B cell (primary cell): Measurements from ENCODE around the gene URB1. TPM values are rescaled to one million over a fixed set of nuclear protein-coding genes. Genes with fewer than 3 reads are reported as not detected.

Experiments
- ATAC-seq: fragments of 200-7000 bp; cut with Tn5 transposase; one replicate; pipeline ENCODE4 v1.10.0; 2021; ENCODE audit warnings: low read depth, mild to moderate bottlenecking, moderate number of reproducible peaks, moderate library complexity
- CTCF ChIA-PET: fragments of 350-600 bp; sonication (Branson Sonifier 250); formaldehyde crosslinking; loops from one replicate; lab custom pipeline; 2021; ENCODE audit warnings: antibody characterized with exemption, inconsistent platforms; lab: Charles Lee
- POLR2A ChIA-PET: fragments of 350-600 bp; sonication (Branson Sonifier 250); formaldehyde crosslinking; loops from one replicate; lab custom pipeline; 2021; ENCODE audit warnings: antibody characterized with exemption; lab: Charles Lee
- DNase-seq: peaks from one replicate; pipeline ENCODE4 v3.0.0; 2013
- H2AFZ ChIP-seq: 2 replicates; pipeline ENCODE4 v1.6.1; 2012; ENCODE audit warnings: mild to moderate bottlenecking, low read depth, low read length; ENCODE audit not compliant: insufficient read depth, poor library complexity, severe bottlenecking
- H3K27ac ChIP-seq, 2 donors: 1 replicate in 1 of 2; 2 replicates in 1 of 2; pipeline ENCODE4 v1.5.1; 2012 to 2013; ENCODE audit warnings: low read length in 2 of 2, mild to moderate bottlenecking in 2 of 2, moderate library complexity in 1 of 2
- H3K27me3 ChIP-seq, 4 experiments: fragments of 200-600 bp in 1 of 4; sonication (generic) in 1 of 4; replicated peaks in 1 of 4; 1 replicate in 2 of 4; 2 replicates in 2 of 4; pipeline versions ENCODE4 v1.6.1 to v1.7.0; 2013 to 2016; ENCODE audit warnings: low read length in 3 of 4, mild to moderate bottlenecking in 2 of 4, mixed read lengths in 1 of 4, moderate library complexity in 1 of 4; ENCODE audit not compliant: insufficient read depth in 4 of 4, control insufficient read depth in 3 of 4; ENCODE audit errors: control extremely low read depth in 1 of 4
- H3K36me3 ChIP-seq, 2 experiments: replicated peaks in 1 of 2; 1 replicate in 1 of 2; 2 replicates in 1 of 2; pipeline versions ENCODE4 v1.6.1 to v1.7.1; 2013; ENCODE audit warnings: low read length in 1 of 2; ENCODE audit not compliant: insufficient read depth in 2 of 2, control insufficient read depth in 1 of 2; ENCODE audit errors: control extremely low read depth in 1 of 2, extremely low read depth in 1 of 2
- H3K4me1 ChIP-seq, 2 donors: fragments of 200-600 bp in 1 of 2; sonication (generic) in 1 of 2; 1 replicate in 1 of 2; 2 replicates in 1 of 2; pipeline versions ENCODE4 v1.5.1 to v1.6.1; 2013 to 2017; ENCODE audit warnings: low read length in 2 of 2; ENCODE audit not compliant: control insufficient read depth in 2 of 2, insufficient read depth in 2 of 2
- H3K4me2 ChIP-seq: replicated peaks from 2 replicates; pipeline ENCODE3; 2012; ENCODE audit warnings: mild to moderate bottlenecking, low read depth, low read length; ENCODE audit not compliant: poor library complexity, severe bottlenecking
- H3K4me3 ChIP-seq, 5 experiments: fragments of 200-600 bp in 1 of 5; sonication (generic) in 1 of 5; 1 replicate in 3 of 5; 2 replicates in 2 of 5; pipeline versions ENCODE4 v1.5.1 to v1.7.0; 2011 to 2016; ENCODE audit warnings: low read length in 4 of 5, mild to moderate bottlenecking in 4 of 5, low read depth in 2 of 5, control low read depth in 1 of 5, moderate library complexity in 1 of 5; ENCODE audit not compliant: insufficient read depth in 1 of 5; ENCODE audit errors: control extremely low read depth in 1 of 5, extremely low read depth in 1 of 5
- H3K79me2 ChIP-seq: fragments of 200-600 bp; sonication (generic); one replicate; pipeline ENCODE4 v1.6.0; 2016; ENCODE audit warnings: low read length; ENCODE audit not compliant: control insufficient read depth, insufficient read depth
- H3K9ac ChIP-seq: fragments of 200-600 bp; sonication (generic); 2 replicates; pipeline ENCODE4 v1.6.1; 2017; ENCODE audit warnings: mild to moderate bottlenecking, low read length, moderate library complexity
- H3K9me3 ChIP-seq, 3 donors: one replicate each; pipeline versions ENCODE4 v1.6.1 to v1.7.1; 2013; ENCODE audit warnings: low read length in 2 of 3; ENCODE audit not compliant: control insufficient read depth in 2 of 3, insufficient read depth in 1 of 3; ENCODE audit errors: control extremely low read depth in 1 of 3
- H4K20me1 ChIP-seq: 2 replicates; pipeline ENCODE4 v1.6.0; 2012; ENCODE audit warnings: mild to moderate bottlenecking, low read length; ENCODE audit not compliant: insufficient read depth, control insufficient read depth, poor library complexity, severe bottlenecking
- H3K27ac Mint-ChIP-seq: one replicate; pipeline ENCODE4 v1.8.0; 2021; ENCODE audit warnings: mixed read lengths
- H3K27me3 Mint-ChIP-seq: one replicate; pipeline ENCODE4 v1.8.0; 2021; ENCODE audit warnings: mixed read lengths
- H3K4me1 Mint-ChIP-seq: one replicate; pipeline ENCODE4 v1.8.0; 2021; ENCODE audit warnings: mixed read lengths
- H3K4me3 Mint-ChIP-seq: one replicate; pipeline ENCODE4 v1.8.0; 2021; ENCODE audit warnings: mixed read lengths
- H3K9me3 Mint-ChIP-seq: one replicate; pipeline ENCODE4 v1.8.0; 2022; ENCODE audit warnings: mixed read lengths; ENCODE audit not compliant: insufficient read depth
- EZH2 ChIP-seq: IDR thresholded peaks from 2 replicates; pipeline ENCODE4 v1.6.1; 2012; ENCODE audit warnings: borderline replicate concordance, low read depth, mild to moderate bottlenecking, moderate library complexity, low read length; ENCODE audit not compliant: insufficient read depth, poor library complexity, severe bottlenecking
- WGBS: methylation state at CpG from one replicate; pipeline ENCODE4 v1.1.5; 2013; ENCODE audit warnings: missing lambda C conversion rate; ENCODE audit not compliant: insufficient coverage; 5-methylcytosine and 5-hydroxymethylcytosine counted together
- intact Hi-C: fragments of 100-400 bp; cut with micrococcal nuclease; formaldehyde crosslinking; loops from one replicate; pipeline ENCODE4 v1.10.0; 2022
- polyA plus RNA-seq: library from polyadenylated mRNA; depleted of rRNA; stranded (reverse); fragments of >200 nt; gene quantifications from 2 replicates; pipeline ENCODE4 v1.2.3, GENCODE V29; 2012
- total RNA-seq, 2 donors: library from RNA; stranded (reverse); fragments of 120-200 nt in 1 of 2; gene quantifications; 1 replicate in 1 of 2; 2 replicates in 1 of 2; pipeline versions ENCODE4 v1.2.3 to v1.2.4, GENCODE V29; 2013 to 2022
- TF ChIP-seq, protein P1 (sequence below): fragments of 200-600 bp; IDR thresholded peaks from one replicate; pipeline ENCODE4 v1.8.0; 2022; ENCODE audit warnings: antibody characterized with exemption, mild to moderate bottlenecking

The URB1 gene
- total and polyA plus RNA-seq, 2 donors (not counting 1 experiment from before 2014, with no cell fraction given), result 4.7 to 15.2 TPM

DNA sequence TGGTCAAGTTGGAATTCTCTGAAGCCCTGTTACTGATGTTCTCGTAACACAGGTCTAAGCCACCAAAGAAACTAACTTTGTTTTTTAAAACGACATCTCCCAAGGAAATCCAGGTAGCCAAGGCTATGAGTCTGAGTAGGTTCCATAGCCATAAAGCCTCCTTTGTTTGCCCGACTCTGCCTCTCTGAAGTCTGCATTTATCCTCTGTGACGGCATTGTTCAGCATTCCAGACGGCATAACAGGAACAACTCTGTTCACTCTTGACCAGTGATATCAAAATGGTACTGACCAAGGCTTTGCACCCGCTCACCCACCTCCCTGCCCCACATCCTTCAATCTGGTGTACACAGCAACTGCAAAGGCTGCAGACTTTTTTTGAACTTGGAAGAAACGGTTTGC, 14.8 kb downstream of the URB1 start:
- H3K4me1 Mint-ChIP-seq, result no peaks in the 10 kb centered on the region
- no peak overlapping the region for H3K4me3 Mint-ChIP-seq
- ATAC-seq, result no peak
- no peaks in the 10 kb centered on the region for H3K27me3 Mint-ChIP-seq
- no peaks in the 10 kb centered on the region for H3K4me1 ChIP-seq
- intact Hi-C loops, result no loop called here
- no peak overlapping the region for H2AFZ ChIP-seq
- H3K79me2 ChIP-seq, result peaks cover 2% of the 10 kb centered on the region
- H3K4me3 ChIP-seq, result no peak overlapping the region
- ChIA-PET CTCF (no interaction called here), POLR2A (no interaction called here)
- no peak for DNase-seq
- H4K20me1 ChIP-seq, result no peaks in the 10 kb centered on the region
- H3K27ac Mint-ChIP-seq, result no peak overlapping the region
- TF ChIP-seq EZH2, result no peak
- TF ChIP-seq, protein P1, sequence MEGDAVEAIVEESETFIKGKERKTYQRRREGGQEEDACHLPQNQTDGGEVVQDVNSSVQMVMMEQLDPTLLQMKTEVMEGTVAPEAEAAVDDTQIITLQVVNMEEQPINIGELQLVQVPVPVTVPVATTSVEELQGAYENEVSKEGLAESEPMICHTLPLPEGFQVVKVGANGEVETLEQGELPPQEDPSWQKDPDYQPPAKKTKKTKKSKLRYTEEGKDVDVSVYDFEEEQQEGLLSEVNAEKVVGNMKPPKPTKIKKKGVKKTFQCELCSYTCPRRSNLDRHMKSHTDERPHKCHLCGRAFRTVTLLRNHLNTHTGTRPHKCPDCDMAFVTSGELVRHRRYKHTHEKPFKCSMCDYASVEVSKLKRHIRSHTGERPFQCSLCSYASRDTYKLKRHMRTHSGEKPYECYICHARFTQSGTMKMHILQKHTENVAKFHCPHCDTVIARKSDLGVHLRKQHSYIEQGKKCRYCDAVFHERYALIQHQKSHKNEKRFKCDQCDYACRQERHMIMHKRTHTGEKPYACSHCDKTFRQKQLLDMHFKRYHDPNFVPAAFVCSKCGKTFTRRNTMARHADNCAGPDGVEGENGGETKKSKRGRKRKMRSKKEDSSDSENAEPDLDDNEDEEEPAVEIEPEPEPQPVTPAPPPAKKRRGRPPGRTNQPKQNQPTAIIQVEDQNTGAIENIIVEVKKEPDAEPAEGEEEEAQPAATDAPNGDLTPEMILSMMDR, result no peak
- no peaks in the 10 kb centered on the region for H3K9me3 Mint-ChIP-seq
- H3K9me3 ChIP-seq, result no peaks in the 10 kb centered on the region
- no peak overlapping the region for H3K9ac ChIP-seq
- no peaks in the 10 kb centered on the region for H3K27me3 ChIP-seq
- no peak overlapping the region for H3K27ac ChIP-seq
- H3K4me2 ChIP-seq, result no peak overlapping the region
- peaks cover 4 to 73% of the 10 kb centered on the region in 2 experiments for H3K36me3 ChIP-seq
- WGBS, result 78% methylated on average over 7 of the region's 7 CpGs

DNA sequence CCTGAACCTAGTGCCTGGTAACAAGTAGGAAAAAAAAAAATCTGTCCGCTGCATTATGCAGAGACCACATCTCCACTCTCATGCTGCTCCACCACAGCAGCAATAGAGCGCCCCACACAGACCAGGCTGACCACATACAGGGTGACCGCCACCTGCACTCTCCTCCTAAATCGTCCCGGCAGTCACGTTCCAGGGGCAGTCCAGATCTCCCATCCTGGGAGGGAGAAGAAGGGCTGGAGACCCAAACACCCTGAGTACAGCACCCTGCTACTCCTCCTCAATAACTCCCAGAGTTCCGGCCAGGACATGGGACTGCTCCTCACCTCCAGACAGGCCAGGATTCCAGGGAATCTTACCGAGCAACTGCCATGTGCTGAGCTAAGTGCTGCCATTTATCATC, 15.3 kb downstream of the URB1 start:
- H3K27me3 ChIP-seq, result no peaks in the 10 kb centered on the region
- no peak overlapping the region for H3K4me3 ChIP-seq
- TF ChIP-seq, protein P1, result no peak
- no peak for TF ChIP-seq EZH2
- no peaks in the 10 kb centered on the region for H3K4me1 Mint-ChIP-seq
- intact Hi-C loops, result no loop called here
- DNase-seq, result no peak
- H3K9me3 Mint-ChIP-seq, result no peaks in the 10 kb centered on the region
- H2AFZ ChIP-seq, result no peak overlapping the region
- peaks cover 4 to 71% of the 10 kb centered on the region in 2 experiments for H3K36me3 ChIP-seq
- no peaks in the 10 kb centered on the region for H4K20me1 ChIP-seq
- H3K27ac Mint-ChIP-seq, result no peak overlapping the region
- no peaks in the 10 kb centered on the region for H3K27me3 Mint-ChIP-seq
- no peak overlapping the region for H3K27ac ChIP-seq
- H3K79me2 ChIP-seq, result no peaks in the 10 kb centered on the region
- H3K9me3 ChIP-seq, result no peaks in the 10 kb centered on the region
- ATAC-seq, result no peak
- CTCF ChIA-PET, result no interaction called here
- no peaks in the 10 kb centered on the region for H3K4me1 ChIP-seq
- H3K4me3 Mint-ChIP-seq, result no peak overlapping the region
- 94% methylated on average over 4 of the region's 8 CpGs for WGBS
- POLR2A ChIA-PET, result no interaction called here
- H3K4me2 ChIP-seq, result no peak overlapping the region
- no peak overlapping the region for H3K9ac ChIP-seq
